HepG2 (cell line): ENCODE results near the gene RFC2. TPM values are rescaled to one million over a fixed set of nuclear protein-coding genes. Genes with fewer than 3 reads are reported as not detected.
A peak's percentile ranks its signal among the peaks of the same experiment; 100 is the strongest.

Source experiments
- CBX5 ChIP-seq: sonication (generic); formaldehyde crosslinking; IDR thresholded peaks from 2 replicates; pipeline ENCODE4 v1.4.0; 2020; ENCODE audit warnings: missing genetic modification reagents, borderline replicate concordance
- GATAD1 ChIP-seq: IDR thresholded peaks from 2 replicates; pipeline ENCODE4 v1.6.1; 2016; ENCODE audit warnings: missing genetic modification reagents, missing compliant biosample characterization
- KIAA2018 ChIP-seq: sonication (generic); formaldehyde crosslinking; IDR thresholded peaks from 2 replicates; pipeline ENCODE4 v1.5.0; 2020; ENCODE audit warnings: mild to moderate bottlenecking, missing genetic modification reagents, borderline replicate concordance
- KLF11 ChIP-seq: IDR thresholded peaks from 2 replicates; pipeline ENCODE4 v1.6.1; 2016; ENCODE audit warnings: missing compliant biosample characterization
- MYC ChIP-seq: sonication (generic); formaldehyde crosslinking; IDR thresholded peaks from 2 replicates; pipeline ENCODE4 v1.9.0; 2021; ENCODE audit warnings: missing genetic modification reagents, borderline replicate concordance
- NAIF1 ChIP-seq: sonication (generic); formaldehyde crosslinking; IDR thresholded peaks from 2 replicates; pipeline ENCODE4 v1.5.0; 2020; ENCODE audit warnings: mild to moderate bottlenecking, missing genetic modification reagents, borderline replicate concordance
- NRL ChIP-seq: sonication (generic); formaldehyde crosslinking; IDR thresholded peaks from 2 replicates; pipeline ENCODE4 v1.5.0; 2020; ENCODE audit warnings: missing genetic modification reagents, mild to moderate bottlenecking, moderate library complexity, borderline replicate concordance
- RBAK ChIP-seq: sonication (generic); formaldehyde crosslinking; IDR thresholded peaks from 2 replicates; pipeline ENCODE4 v1.5.1; 2020; ENCODE audit warnings: mild to moderate bottlenecking, missing genetic modification reagents
- ZNF207 ChIP-seq: fragments of 450-650 bp; IDR thresholded peaks from 2 replicates; pipeline ENCODE4 v1.6.1; 2016; ENCODE audit warnings: antibody characterized with exemption, borderline replicate concordance
- ZNF234 ChIP-seq: sonication (generic); formaldehyde crosslinking; conservative IDR thresholded peaks from 2 replicates; pipeline ENCODE4 v1.5.1; 2020; ENCODE audit warnings: mild to moderate bottlenecking, missing genetic modification reagents
- ZNF296 ChIP-seq: sonication (generic); formaldehyde crosslinking; conservative IDR thresholded peaks from 2 replicates; pipeline ENCODE4 v1.5.0; 2020; ENCODE audit warnings: mild to moderate bottlenecking, missing genetic modification reagents
- ZNF580 ChIP-seq: IDR thresholded peaks from 2 replicates; pipeline ENCODE4 v1.6.1; 2016; ENCODE audit warnings: low read depth, borderline replicate concordance
- ZNF678 ChIP-seq: sonication (generic); formaldehyde crosslinking; IDR thresholded peaks from 2 replicates; pipeline ENCODE4 v1.4.0; 2020; ENCODE audit warnings: mild to moderate bottlenecking, missing genetic modification reagents
- ZNF766 ChIP-seq: sonication (generic); formaldehyde crosslinking; IDR thresholded peaks from 2 replicates; pipeline ENCODE4 v1.5.0; 2020; ENCODE audit warnings: missing genetic modification reagents, borderline replicate concordance
- ZNF770 ChIP-seq: sonication (generic); formaldehyde crosslinking; IDR thresholded peaks from 2 replicates; pipeline ENCODE4 v1.5.0; 2020; ENCODE audit warnings: mild to moderate bottlenecking, missing genetic modification reagents
- polyA plus RNA-seq, 8 experiments: library from polyadenylated mRNA; depleted of rRNA in 3 of 8; stranded (reverse) in 7 of 8; unstranded in 1 of 8; fragments of >200 nt; fragmentation: Illumina TruSeq in 4 of 8; extraction: Trizol in 4 of 8; gene quantifications; 2 replicates each; pipeline versions ENCODE4 v1.2.1 to v1.2.3, GENCODE V29; 2011 to 2016; ENCODE audit warnings: low read depth in 4 of 8, missing spikeins in 1 of 8, mixed read lengths in 1 of 8; ENCODE audit not compliant: insufficient read depth in 1 of 8
- total RNA-seq, 5 experiments: library from RNA; depleted of rRNA; stranded (reverse); fragments of >200 nt; fragmentation: Illumina TruSeq; extraction: Trizol; gene quantifications; 2 replicates each; pipeline ENCODE4 v1.2.3, GENCODE V29; 2016; ENCODE audit warnings: low read depth in 1 of 5

The RFC2 gene
- total and polyA plus RNA-seq, 2 of the 13 experiments (the other 11 are each of a cell fraction or from before 2014, with no cell fraction given) = 14.6 to 43.5 TPM

GRCh38 chr7:74294191-74294998 is 40.2 kb upstream of the RFC2 start (continued):
- TF ChIP-seq KIAA2018 (CRISPR knock-in tag) (no peak), ZNF770 (CRISPR knock-in tag) (peak; percentile 56; the same call in 1 of the 2 replicates), GATAD1 (CRISPR knock-in tag) (no peak; the same call in none of the 2 replicates), RBAK (CRISPR knock-in tag) (no peak), ZNF296 (CRISPR knock-in tag) (no peak), MYC (CRISPR knock-in tag) (no peak), CBX5 (CRISPR knock-in tag) (peak; percentile 56; the same call in 1 of the 2 replicates), ZNF207 (no peak), ZNF766 (CRISPR knock-in tag) (no peak), ZNF234 (no peak), ZNF580 (CRISPR knock-in tag) (no peak), NRL (CRISPR knock-in tag) (no peak), ZNF678 (CRISPR knock-in tag) (no peak), NAIF1 (CRISPR knock-in tag) (no peak), KLF11 (CRISPR knock-in tag) (no peak)
